ENCODE data around the gene PITX1. TPM values are rescaled to one million over a fixed set of nuclear protein-coding genes. Genes with fewer than 3 reads are reported as not detected.
"Not testable (repeated sequence)": the region's sequence is repeated elsewhere in the genome, so short reads cannot be mapped to it uniquely, and the experiment has no call there.

PITX1 gene
- total RNA-seq, 1 donor from 2014 or later, result 7.3 TPM

DNA sequence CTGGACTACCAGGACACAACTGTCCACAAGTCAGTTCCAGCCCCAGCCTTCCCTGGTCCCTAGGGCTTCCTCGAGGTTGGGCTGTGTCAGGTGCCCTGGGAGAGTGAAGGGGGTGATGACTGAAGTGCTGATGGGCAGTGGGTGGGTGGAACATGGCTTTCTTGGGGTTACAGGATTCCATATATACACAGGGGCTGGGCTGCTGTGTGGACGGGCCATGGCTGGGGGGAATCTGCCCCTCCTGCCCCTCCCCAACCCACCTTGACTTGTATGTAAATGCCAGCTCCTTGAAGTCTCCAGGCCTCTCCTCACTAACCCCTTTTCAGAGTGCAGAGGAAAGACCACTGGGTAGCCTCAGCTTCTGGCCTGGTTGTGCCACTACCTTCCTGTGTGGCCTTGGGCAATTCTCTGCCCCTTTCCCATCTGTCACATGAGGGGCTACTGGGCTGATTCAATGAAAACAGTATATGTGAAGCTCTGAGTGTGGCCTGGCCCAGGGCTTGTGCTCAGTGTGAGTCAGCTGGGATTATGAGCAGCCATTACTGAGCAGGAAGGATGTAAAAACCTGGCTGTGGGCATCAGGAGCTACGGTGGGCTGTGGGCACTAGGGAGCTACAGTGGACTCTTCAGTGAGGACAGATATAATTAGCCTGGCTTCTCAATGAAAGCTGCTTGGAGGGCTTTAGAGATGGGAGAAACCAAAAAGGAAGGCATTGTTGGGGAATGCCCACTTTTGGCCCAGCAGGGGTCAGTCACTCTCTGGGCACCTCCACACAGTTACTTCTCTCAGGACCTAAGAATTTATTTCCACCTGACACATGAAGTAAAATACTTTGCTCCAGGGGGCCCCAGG lies 23.3 kb downstream of the PITX1 start:
- DNase-seq (ENCODE audit: low spot score), result no peak

DNA sequence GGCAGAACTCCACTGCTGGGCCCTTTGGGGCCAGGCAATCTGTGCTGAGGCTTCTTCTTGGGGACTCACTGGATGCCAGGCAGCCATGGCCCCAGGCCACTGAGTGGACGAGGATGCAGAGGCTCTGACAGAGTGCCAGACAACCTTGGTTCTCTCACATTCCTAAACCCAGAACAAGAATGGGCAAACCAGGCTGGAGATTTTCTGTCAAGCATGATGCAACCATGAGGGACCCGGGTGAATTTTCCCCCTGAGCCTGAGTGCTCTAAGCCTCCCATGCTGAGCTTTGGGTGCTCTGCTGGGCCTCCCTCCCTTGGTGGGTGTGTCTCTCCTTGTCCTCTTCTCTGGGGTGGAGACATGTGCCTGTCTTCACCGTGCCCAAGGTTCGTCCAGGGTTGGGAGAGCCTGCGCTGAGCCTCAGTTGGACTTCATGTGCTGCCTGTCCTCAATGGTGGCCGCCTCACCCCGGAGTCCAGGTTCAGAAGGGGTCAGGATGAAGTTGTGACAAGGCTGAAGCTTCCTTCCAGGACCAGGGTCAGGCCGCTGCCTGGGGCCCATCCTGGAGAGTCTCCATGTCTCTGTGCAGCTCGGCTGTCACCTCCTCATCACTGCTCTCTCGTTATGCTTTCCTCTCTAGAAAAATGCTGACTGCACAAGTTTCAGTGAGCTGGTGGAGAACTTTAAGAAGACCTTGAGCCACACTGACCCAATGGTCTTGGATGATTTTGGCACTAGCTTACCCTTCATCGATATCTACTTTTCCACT lies 24.1 kb downstream of the PITX1 start:
- DNase-seq (ENCODE audit: low spot score), result no peak

DNA sequence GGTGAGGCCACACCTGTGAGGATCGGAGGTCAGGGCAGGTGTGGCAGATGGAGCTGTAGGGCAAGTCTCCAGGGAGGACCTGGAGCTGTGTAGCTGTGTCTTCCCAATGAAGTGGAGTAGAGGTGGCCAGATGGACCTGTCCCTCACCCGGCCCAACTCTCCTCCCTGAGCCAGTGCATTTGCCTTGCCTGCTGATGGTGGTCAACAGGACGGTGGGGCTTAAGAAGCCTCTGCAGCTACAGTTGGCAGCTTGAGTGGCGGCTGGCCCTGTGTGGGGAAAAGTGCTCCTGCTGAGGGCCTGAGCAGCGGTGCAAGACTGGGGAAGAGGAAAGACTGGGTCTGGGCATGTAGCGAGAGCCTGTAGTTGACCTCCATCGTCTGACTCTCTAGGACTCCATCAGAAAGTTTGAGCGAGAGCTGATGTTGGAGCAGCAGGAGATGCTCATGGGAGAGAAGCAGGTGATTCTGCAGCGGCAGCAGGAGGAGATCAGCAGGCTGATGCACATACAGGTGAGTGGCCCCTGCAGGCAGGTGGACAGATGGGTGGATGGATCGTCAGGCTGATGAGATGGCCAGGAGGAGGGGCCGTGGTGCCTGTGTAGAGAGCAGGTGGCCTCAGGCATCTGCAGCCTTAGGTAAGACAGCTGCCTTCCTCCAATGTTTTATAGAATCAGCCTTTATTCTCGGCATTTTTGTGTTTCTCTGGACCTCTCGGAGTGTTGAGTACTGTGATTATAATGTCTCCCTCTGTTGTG lies 24.9 kb downstream of the PITX1 start:
- no peak for DNase-seq (ENCODE audit: low spot score)

DNA sequence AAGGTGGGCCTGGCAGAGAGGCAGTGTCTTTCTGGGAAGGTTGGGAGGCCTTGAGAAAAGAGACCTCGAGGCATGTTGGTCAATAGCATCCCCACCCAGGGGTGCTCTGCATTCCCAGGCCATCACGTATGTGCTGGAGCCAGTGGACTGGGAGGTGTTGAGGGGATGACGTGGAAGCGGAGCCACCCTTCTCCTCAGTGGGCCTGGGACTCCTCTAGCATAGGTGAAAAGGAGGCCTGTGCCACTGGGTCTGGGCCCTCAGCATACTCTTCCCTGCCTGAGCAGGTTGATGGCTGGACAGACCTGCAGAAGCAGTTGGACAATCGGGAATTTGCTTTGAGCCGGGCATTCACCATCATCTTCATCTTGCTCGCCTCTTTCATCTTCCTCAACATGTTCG lies 25.5 kb downstream of the PITX1 start:
- DNase-seq (ENCODE audit: low spot score), result no peak

DNA sequence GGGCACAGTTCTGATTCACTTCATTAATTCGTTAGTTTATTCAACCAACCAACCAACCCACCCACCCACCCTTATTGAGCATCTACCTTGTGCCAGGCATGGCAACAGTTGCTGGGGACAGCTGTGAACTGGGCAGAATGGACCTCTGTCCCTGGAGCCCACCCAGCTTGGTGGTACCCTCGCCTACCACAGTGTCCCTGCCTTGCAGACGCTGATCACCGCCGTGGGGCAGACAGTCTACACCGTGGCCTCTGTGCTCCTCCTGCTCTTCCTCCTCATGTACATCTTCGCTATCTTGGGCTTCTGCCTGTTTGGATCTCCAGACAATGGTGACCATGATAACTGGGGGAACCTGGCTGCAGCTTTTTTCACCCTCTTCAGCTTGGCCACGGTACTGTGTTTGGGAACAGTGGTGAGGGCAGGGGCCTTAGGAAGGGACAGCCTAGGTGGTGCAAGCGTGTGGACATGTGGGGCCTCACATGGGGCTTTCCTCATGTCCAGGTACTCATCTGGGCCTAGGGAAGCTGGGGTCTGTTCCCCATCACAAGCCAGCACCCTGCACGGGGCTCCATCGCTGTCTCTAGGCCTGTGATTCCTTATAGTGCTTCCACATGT lies 26.2 kb downstream of the PITX1 start:
- no peak for DNase-seq (ENCODE audit: low spot score)

DNA sequence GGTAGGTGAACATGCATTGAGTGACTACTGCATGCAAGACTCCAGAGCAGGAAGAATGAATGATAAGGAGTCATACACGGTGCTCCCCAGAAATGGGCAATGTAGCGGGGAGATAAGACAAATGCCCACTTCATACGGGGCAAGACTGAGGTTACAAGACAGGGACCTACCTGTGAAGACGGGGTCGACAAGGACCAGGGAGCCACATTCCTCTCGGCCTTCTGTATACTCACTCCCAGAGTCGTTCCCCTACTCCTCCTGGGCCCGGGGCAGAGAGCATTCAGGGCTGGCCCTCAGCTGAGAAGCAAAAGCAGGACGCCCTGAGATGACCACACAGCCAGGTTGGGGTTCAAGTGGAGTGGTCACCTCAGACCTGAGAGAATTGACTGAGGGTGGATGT lies 26.7 kb downstream of the PITX1 start:
- no peak for DNase-seq (ENCODE audit: low spot score)

DNA sequence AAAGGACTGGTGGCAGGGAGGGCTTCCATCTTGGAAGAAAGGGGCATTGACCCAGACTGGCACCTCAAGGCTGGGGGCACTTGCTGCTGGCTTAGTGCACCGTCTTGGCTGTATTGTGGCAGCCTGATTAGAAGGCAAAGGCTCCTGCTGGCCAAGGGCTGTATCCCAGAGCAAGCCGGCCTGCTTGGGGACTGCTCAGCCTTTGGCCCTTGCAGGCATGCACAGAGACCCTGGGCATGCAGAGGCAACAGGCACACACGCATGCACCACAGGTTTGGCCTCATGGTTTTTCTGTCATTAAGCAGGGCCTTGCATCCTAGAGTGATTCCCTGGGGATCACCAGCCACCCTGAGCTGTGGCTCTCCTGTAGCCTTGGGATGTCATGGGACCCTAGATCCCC lies 29.0 kb downstream of the PITX1 start:
- DNase-seq (ENCODE audit: low spot score), result no peak

DNA sequence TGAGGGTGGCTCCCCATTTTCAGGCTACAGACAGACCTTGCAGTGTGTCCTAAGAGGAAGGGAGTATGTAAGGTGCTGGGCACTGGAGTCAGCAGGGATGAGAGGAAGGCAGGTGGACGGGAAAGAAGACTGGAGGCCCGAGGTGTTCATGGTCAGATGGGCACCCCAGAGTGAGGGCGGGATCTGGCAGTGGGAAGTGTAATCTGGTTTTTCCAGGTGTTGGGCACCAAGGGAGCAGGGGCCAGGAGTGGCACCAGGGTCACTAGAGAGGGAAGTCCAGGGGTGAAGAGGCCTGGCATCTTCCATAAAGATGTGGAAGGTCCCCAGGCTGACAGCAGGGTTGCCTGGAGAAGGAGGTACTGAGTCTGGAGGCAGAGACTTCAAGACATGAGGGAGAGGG lies 29.7 kb downstream of the PITX1 start:
- no peak for DNase-seq (ENCODE audit: low spot score)

DNA sequence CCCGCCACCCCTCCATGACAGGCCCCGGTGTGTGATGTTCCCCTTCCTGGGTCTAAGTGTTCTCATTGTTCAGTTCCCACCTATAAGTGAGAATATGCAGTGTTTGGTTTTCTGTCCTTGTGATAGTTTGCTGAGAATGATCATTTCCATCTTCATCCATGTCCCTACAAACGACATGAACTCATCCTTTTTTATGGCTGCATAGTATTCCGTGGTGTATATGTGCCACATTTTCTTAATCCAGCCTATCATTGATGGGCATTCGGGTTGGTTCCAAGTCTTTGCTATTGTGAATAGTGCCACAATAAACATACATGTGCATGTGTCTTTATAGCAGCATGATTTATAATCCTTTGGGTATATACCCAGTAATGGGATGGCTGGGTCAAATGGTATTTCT lies 36.0 kb downstream of the PITX1 start:
- not testable (repeated sequence) for DNase-seq (ENCODE audit: low spot score)

DNA sequence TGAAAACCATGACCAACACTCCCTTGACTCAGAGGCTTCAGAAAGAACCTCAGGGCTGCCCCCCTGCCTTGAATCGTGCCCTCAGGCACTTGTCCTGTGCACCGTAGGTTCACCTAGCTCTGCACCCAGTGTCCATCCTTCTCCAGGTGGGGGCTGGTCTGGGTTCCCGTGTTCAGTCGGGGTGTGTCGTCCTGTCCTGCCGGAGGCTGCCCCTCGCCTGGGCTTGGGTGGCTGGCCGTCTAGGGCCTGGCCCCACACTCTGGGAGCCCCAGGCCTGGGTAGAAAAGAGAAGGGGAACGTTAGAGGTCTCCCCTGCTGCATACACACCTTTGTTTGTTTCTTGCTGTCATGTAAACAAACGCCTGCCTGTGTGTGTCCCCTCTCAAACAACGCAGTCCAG lies 37.0 kb downstream of the PITX1 start:
- no peak for DNase-seq (ENCODE audit: low spot score)

DNA sequence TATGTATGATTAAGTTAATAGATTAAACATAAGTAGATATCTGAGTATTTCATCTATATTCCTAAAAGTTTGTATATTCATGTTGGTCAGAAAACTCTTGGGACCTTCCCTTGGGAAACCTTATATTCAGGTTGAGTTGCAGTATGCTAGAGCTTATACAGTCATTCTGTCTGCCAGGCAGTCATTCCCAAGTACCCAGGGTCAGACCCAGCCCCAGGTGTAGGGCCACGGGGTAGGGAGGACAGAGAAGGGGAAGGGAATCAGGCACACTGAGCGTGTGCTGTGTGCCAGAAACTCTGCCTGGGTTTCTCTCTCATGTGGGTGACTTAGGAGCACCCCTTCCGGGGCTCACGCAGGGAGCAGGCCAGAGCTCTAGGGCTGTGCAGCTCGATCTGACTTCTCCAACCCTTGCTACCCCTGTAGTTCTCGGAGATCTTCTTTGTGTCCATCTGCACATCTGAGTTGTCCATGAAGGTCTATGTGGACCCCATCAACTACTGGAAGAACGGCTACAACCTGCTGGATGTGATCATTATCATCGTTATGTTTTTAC lies 38.1 kb downstream of the PITX1 start:
- no peak for DNase-seq (ENCODE audit: low spot score)

DNA sequence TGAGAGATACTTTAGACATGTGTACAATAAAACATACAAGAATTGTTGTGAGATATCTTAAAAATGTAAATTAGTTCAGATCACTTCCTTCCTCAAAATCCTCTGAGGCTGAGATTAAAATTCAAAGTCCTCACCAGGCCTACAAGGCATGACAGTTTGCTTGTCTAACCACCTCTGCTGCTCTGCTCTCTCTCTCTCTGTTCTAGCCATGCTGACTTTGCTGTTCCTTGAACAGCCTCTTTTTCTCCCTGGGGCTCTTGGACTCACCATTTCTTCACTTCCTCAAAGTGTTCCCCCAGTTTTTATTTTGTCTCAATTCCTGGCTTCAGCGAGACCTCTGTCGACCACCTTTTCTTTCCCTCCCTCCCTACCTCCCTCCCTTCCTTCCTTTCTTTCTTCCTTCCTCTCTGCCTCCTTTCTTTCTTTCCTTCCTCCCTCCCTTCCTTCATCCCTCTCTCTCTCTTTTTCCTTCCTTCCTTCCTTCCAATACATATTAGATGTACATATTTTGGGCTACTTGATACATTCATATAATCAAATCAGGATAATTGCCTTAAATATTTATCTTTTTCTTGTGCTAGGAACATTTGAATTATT lies 39.4 kb downstream of the PITX1 start:
- no peak for DNase-seq (ENCODE audit: low spot score)

DNA sequence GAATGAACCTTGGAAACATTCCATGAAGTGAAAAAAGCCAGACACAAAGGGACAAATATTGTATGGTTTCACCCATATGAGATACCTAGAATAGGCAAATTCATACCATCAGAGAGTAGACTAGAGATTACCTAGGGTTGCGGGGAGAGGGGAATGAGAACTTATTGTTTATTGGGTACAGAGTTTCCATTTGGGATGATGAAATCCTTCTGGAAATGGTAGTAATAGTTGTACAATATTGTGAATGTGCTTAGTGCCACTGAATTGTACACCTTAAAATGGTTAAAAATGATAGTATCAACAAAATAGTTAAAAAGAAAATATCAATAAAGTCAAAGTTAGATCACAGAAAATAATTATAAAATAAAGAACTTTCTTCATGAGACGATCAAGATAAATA lies 40.9 kb downstream of the PITX1 start:
- no peak for DNase-seq (ENCODE audit: low spot score)

DNA sequence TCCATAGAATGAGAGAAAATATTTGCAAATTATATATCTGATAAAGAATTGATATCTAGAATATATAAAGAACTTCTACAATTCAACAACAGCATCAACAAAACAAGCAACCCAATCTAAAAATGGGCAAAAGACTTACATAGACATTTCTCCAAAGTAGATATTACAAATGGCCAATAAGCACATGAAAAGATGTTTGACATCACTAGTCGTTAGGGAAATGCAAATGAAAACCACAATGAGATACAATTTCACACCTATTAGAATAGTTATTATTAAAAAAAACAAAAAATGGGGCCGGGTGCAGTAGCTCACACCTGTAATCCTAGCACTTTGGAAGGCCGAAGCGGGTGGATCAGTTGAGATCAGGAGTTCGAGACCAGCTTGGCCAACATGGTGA lies 41.9 kb downstream of the PITX1 start:
- no peak for DNase-seq (ENCODE audit: low spot score)

DNA sequence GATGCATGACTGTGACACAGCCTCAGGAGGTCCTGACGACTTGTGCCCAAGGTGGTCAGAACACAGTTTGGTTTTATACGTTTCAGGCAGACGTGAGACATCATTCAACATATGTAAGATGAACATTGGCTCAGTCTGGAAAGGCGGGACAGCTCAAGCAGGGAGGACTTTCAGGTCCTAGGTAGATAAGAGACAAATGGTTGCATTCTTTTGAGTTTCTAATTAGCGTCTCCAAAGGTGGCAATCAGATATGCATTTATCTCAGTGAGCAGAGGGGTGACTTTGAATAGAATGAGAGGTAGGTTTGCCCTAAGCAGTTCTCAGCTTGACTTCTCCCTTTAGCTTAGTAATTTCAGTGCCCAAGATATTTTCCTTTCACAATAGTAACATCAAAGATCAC lies 43.8 kb downstream of the PITX1 start:
- not testable (repeated sequence) for DNase-seq (ENCODE audit: low spot score)

DNA sequence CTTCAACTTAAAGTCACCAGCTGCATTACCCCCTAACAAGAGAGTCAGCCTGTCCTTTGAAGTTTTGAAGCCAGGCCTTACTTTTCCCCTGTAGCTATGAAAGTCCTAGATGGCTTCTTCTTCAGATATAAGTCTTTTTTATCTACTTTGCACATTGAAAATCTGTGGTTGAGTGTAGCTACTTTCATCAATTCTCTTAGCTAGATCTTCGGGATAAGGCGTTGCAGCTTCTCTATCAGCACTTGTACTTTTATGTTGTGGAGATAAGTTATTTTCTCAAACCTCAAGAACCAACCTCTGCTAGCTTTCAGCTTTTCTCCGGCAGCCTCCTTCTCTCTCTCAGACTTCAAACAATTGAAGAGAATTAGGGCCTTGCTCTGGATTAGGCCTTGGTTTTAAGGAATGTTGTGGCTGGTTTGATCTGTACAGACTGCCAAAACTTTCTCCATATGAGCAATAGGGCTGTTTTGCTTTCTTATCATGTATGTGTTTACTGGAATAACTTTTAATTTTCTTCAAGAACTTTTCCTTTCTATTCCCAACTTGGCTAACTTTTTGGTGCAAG lies 44.7 kb downstream of the PITX1 start:
- DNase-seq (ENCODE audit: low spot score), result no peak

DNA sequence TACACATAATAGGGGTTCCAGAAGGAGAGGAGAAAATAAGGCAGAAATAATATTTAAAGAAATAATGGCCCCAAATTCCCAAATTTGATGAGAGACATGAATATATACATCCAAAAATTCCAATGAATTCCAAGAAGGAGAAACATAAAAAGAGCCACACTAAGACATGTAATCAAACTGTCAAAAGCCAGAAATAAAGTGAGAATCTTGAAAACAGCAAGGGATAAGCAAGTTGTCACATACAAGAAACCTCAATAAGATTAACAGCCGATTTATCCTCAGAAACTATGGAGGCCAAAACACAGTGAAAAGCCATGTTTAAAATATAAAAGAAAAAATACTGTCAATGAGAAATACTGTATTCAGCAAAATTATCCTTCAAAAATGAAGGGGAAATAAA lies 51.8 kb downstream of the PITX1 start:
- no peak for DNase-seq (ENCODE audit: low spot score)

DNA sequence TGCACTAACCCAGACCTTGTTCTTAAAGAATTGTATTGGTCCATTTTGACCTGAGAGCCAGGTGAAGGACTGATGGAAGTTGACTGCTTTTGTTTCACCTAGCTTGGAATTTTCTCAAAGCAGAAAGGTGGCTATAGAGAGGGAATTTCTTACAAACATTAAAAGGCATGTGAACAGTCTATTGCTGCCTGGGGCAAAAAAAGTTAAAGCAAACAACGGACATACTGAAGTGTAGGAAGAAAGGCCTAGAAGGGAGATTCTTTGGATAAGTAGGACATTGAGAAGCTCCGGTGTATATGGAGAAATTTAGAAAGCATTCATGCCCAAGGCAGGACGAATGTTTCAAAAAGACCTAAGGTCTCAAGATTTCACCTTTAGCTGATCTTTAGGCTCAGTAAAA lies 54.6 kb downstream of the PITX1 start:
- no peak for DNase-seq (ENCODE audit: low spot score)

All from mucosa of gallbladder (tissue), 1 donor.